GM18511 (cell line): ENCODE results near the gene GNG7.
"Not testable (repeated sequence)": the region's sequence is repeated elsewhere in the genome, so short reads cannot be mapped to it uniquely, and the experiment has no call there.

Source experiments
- ATAC-seq: cut with Tn5 transposase; IDR thresholded peaks from one replicate; pipeline ENCODE4 v1.9.1; 2021; ENCODE audit warnings: mild to moderate bottlenecking, moderate library complexity; ENCODE audit not compliant: unreplicated experiment

Gene GNG7

DNA sequence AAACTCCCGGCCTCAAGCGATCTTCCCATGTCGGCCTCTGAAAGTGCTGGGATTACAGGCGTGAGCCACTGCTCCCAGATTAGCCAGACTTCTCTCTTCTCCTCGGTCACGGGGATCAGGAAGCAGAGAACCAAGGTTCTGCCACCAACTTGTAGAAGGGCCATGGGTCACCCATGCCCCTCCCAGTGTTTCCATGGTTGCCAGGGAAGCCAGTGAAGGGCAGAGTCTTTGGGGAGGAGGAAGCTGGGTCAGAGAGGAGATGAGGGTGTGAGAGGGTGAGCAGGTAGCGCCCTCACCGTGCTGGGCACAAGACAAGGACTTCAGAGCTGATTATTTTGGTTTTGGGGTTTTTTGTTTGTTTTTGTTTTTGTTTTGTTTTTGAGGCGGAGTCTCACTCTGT, 77.1 kb downstream of the GNG7 start:
- no peak for ATAC-seq

DNA sequence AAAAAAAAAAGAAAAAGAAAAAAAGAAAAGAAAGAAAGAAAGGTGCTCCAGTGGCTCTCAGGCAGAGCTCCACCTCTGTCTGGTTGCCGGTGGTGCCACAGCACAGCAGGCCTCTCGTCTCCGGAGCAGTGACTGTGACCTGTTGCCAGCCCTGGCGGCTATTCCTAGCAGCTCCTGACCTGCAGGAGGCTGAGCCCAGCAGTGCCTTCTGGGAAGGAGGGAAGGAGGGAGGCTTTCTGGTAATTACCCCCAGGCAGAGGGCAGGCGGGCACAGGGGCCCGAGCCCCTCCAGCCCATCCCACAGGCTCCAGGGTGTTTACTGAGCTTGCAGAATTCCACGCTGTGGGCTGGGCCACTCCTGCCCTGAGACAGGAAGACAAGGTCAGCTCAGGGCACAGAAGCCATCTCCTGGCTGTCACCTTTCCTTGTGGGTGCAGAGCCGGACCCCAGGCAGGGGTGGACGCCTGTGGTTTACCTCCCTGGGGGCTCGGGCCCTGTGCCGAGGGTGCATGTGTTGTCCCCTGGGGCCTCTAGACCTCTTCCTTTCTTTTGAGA, 77.9 kb downstream of the GNG7 start:
- ATAC-seq: no peak

DNA sequence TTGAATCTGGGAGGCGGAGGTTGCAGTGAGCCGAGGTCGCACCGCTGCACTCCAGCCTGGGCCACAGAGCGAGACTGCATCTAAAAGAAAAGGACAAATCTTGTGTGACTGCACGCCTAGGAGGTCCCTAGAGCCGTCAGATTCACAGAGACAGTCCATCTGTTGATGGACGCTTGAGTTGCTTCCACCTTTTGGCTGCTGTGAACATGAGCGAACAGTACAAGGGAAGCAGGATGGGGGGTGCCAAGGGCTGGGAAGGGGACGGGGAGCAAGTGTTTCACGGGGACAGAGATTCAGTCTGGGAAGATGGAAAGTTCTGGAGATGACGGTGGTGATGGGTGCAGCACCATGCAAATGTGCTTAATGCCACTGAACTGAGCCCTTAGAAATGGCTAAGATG, 78.7 kb downstream of the GNG7 start:
- ATAC-seq: no peak

DNA sequence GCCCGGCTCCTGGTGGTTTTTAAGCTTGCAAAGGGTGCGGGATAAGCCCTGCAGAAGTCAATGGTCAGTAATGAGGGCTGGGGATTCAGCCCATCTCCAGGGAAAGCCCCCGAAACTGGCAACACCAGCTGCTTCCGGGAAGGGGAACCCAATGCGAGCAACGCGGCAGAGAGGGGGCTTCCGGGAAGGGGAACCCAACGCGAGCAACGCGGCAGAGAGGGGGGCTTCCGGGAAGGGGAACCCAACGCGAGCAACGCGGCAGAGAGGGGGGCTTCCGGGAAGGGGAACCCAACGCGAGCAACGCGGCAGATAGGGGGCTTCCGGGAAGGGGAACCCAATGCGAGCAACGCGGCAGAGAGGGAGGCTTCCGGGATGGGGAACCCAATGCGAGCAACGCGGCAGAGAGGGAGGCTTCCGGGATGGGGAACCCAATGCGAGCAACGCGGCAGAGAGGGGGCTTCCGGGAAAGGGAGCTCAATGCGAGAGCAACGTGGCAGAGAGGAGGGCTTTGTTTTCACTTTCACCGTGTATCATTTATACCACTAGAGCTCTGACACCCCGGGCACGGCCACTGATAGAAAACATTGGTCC, 80.0 kb downstream of the GNG7 start:
- ATAC-seq: not testable (repeated sequence)

DNA sequence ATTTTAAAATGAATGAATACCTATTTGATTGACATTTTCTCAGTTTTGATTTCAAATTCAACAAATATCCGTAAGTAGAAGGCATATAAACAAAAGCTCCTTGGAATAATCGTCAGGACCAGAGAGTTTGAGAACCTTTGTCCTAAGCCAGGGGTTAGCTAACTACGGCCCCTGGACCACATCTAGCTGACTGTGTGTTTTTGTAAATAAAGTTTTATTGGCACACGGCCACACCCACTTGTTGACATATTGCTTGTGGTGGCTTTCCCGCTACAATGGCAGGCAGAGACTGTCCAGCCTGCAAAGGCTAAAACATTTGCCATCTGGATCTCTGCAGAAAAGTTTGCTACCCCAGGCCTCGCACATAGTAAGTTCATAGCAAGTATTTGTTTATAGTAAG, 83.4 kb downstream of the GNG7 start:
- no peak for ATAC-seq

DNA sequence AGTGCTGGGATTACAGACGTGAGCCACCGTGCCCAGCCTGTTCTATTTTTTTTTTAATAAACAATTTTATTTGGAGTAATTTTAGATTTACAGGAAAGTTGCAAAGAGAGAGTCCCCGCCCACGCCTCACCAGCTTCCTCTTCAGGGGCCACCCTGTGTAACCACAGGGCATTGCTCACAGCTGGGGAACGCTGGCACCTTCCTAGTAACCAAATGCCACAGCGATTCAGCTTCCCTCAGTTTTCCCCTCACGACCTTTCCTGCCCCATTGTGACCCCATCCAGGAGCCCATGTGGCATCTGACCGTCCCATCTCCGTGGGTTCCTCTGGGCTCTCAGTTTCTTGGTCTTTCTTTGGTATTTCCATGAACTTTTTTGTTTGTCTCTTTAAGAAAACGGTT, 83.9 kb downstream of the GNG7 start:
- ATAC-seq: no peak

DNA sequence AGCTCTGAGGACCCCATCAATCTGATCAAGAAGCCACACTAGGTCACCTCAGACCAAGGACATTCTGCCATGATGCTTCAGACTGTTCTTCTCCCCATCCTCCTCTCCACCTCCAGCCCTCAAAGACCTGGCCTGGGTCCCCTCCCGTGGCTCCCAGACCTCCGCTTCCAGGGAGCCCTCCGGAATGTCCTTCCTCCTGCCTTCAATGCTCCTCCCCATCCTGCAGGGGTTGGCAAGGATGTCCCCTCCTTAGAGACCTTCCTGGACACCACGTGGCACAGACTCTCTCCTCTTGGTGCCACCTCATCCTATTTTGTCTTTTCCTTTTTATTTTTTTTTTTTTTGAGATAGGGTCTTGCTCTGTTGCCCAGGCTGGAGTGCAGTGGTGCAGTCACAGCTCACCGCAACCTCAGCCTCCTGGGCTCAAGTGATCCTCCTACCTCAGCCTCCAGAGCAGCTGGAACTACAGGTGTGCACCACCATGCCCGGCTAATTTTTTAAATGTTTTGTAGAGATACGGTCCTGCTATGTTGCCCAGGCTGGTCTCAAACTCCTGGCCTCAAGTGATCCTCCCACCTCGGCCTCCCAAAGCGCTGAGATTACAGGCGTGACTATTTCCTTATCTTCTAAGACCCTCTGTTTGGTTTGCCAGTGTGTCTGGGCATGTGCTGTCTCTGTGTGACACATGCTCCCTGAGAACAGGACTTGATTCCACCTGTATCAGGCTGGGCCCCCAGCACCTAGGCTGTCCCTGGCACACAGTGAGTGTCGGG, 84.9 kb downstream of the GNG7 start:
- no peak for ATAC-seq

DNA sequence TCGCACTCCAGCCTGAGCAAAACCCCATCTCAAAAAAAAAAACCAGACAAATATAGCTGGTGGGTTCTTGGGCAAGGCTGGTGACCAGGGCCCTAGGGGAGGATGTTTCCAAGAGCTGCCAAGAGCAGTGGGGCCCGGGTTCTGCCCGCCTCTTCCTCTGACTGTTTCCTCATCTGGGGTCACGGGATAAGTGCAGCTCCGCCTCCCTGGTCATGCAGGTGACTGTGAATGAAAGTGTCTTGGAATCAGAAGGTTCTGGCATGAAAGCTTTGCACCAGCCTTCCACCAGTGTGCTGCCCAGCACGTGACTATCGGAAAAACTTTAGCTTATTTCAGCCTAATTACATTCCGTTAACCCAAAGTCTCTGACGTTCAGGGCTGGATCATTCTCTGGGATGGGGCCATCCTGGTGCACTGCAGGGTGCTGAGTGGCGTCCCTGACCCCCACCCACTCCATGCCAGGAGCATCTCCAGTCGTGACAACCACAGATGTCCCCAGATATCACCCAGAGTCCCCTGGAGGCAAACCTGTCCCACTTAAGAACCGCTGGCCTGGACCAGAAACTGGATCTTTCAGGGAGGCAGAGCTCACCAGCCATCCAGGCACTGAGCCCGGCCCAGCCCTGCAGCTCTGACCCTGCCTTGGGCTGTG, 85.6 kb downstream of the GNG7 start:
- ATAC-seq: no peak

DNA sequence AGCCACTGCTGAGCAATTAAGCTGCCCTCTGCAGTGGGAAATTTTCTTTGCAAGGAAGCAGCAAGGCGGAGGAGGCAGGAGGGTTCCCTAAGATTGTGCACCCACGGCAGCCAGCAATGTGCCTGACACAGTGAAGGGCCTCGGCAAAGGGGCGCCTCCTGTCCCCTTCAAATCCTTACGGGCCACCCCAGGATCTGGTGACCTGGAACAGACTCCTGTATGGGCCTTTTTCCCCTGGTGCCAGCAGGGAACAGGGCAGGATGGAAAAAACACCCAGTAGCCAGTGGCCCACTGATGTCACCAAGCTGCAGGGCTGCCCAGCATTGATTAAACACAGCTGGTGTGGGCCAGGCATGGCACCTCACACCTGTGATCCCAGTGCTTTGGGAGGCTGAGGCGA, 86.7 kb downstream of the GNG7 start:
- no peak for ATAC-seq

DNA sequence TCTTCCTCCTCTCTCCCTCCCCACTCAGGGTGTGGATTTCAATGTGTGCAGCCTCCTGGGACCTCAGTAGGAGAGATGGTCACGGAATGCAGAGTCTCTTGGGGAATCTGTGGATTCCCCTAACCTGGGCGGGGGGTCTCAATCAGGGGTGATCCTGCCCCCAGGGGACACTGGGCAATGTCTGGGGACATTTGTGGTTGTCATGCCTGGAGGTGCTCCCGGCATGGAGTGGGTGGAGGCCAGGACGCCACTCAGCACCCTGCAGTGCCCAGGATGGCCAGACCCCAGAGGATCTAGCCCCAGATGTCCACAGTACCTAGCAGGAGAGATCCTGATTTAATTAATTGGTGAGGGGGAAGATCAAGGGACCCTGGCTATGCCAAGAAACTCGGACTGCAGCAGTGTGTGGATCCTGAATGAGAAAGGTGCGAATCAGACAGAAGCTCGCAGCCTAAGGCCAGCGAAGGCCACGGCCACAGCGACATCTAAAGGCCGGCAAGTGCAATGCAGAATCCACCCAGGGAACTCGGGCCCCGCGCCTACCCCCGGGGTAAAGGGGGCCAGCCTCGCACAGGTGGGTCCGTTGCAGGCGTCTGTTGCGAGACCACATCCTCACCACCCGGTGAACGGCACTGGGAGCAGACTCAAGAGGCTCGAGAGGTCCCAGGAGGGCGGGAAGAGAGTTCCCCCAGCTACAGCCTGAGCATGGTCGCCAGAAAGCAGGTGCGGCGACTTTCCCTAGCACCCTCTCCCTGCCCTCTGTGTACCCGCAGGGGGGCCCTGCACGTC, 88.8 kb downstream of the GNG7 start:
- no peak for ATAC-seq

DNA sequence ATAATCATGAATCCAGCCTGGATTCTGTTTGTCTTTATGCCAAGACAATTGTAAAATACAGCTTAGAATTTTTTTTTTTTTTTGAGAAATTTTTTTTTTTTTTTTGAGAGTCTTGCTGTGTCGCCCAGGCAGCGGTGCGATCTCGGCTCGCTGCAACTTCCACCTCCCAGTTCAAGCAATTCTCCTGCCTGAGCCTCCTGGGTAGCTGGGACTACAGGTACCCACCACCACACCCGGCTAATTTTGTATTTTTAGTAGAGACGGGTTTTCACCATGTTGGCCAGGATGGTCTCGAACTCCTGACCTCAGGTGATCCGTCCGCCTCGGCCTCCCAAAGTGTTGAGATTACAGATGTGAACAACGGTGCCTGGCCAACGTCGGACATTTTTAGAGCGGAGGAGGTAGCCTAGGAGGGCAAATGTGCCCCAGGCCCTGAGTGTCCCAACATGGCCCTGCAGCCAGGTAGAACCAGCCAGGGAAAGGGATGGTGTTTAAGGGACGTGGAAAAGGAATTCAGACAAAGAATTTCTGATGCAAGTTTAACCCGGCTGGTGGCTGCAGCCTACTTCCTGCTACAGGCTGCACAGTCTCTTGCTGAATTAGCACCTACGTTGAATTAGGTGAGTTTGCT, 89.8 kb downstream of the GNG7 start:
- ATAC-seq: no peak

DNA sequence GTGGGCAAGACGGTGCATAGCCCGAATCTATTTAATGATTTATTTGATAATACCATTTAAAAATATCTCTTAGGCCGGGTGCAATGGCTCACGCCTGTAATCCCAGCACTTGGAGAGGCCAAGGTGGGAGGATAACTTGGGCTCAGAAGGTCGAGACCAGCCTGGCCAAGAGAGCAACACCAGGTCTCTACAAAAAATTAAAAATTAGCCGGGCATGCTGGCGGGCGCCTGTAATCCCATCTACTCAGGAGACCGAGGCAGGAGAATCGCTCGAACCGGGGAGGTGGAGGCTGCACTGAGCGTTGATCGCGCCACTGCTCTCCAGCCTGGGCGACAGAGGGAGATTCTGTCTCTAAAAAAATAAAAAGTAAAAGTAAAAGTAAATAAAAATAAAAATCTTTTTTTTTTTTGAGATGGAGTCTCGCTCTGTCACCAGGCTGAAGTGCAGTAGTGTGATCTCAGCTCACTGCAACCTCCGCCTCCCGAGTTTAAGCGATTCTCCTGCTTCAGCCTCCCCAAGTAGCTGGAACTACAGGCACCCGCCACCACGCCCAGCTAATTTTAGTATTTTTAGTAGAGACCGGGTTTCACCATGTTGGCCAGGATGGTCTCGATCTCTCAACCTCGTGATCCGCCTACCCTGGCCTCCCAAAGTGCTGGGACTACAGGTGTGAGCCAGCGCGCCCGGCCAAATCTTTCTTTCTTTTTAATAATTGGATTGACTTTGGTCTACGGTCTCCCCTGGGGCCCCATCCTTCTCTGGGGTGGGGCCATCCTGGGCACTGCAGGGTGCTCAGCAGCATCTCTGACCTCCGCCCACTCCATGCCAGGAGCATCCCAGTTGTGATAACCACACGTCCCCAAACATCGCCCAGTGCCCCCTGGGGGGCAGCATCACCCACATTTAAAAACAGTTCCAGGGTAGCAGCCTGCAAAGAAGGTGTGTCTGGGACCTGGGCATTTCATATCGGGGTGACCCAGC, 90.7 kb downstream of the GNG7 start:
- no peak for ATAC-seq

DNA sequence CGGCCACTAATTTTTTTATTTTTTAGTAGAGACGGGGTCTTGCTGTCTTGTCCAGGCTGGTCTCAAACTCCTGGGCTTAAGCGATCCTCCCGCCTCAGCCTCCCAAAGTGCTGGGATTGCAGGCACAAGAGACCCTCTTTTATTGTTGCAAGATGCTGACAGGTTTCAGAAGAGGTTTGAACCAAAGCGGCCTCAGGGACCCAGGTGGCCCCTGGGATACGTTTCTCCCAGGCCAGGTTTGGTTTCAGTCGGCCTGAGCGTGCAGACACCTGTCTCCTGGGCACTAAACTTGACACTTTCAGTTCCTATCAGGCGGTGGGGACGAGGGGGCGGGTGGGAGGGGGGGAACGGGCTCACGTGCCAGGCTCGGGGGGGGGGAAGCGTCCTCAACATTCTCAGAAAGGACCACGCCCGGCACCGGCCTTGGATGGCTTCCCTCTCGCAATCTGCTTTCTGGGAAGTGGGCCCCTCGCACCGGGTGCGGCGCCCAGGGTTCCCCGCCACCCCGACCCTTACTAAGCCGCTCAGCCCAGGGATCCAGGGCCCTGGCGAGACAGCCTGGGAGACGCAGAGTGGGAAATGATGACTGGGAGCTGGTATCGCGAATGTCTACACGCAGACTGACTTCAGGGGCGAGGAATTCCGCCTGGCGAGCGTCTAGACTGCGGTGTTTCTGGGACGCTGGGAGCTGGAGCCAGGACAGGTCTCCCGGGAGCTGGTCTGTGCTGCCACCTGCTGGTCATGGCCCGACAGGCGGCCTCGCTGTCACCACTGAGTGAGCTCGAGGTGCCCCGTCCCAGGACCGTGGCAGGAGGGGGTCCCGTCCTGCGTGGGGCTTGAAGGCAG, 91.6 kb downstream of the GNG7 start:
- peak; percentile 43 for ATAC-seq

DNA sequence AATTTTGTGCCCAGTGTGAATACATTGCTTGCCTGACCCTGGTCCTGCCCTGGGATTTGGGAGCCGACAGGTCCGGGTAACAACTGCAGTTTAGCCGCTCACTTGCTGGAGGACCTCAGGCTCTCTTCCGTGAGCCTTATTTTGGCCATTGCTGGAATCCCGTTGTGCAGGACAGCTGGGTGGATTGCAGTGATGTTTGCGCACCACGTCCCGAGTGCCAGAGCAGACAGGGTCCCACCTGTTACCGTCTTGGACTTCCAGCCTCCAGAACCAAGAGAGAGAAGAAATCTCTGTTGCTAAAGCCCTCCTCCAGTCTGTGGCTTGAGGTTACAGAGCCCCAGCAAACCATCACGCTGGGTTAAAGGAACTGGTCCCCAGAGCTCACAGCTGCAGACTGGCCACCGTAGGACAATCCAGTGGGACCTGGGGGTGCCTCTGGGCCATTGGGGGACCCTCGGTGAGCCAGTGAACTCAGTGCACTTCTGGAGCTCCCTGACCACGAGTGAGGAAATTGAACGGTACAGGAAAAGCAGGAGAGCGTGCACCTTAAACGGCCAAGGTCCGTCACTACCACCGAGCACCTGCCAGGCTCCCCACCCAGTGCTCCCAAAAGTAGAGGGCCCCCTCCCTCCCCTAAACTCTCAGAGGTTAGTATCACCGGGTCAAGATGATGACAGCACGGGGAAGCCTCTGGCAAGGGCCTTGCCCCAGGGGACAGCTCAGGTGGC, 92.9 kb downstream of the GNG7 start:
- no peak for ATAC-seq

DNA sequence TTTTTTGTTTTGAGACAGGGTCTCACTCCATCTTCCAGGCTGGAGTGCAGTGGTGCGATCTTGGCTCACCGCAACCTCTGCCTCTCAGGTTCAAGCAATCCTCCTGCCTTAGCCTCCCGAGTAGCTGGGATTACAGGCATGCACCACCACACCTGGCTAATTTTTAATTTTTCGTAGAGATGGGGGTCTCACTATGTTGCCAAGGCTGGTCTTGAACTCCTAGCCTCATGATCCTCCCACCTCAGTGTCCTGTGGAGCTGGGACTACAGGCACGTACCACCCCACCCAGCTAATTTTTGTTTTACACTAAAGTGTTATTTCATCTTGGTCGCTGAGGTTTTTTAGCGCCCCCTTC, 93.5 kb downstream of the GNG7 start:
- ATAC-seq: not testable (repeated sequence)

DNA sequence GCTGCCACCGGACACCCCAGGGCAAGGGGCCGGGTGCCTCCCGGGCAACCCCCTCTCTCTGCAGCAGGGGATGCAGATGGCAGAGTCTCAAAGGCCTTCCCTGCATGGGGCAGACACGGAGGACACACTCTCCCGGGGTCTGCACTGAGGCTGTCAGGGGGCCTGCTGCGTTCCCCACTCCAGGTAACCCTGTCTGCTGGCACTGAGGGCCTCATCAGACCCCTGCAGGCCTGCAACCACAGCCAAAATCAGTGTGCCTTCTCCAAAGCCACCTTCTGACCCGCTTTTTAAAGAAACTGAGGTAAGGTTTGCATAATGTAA, 93.9 kb downstream of the GNG7 start:
- no peak for ATAC-seq

DNA sequence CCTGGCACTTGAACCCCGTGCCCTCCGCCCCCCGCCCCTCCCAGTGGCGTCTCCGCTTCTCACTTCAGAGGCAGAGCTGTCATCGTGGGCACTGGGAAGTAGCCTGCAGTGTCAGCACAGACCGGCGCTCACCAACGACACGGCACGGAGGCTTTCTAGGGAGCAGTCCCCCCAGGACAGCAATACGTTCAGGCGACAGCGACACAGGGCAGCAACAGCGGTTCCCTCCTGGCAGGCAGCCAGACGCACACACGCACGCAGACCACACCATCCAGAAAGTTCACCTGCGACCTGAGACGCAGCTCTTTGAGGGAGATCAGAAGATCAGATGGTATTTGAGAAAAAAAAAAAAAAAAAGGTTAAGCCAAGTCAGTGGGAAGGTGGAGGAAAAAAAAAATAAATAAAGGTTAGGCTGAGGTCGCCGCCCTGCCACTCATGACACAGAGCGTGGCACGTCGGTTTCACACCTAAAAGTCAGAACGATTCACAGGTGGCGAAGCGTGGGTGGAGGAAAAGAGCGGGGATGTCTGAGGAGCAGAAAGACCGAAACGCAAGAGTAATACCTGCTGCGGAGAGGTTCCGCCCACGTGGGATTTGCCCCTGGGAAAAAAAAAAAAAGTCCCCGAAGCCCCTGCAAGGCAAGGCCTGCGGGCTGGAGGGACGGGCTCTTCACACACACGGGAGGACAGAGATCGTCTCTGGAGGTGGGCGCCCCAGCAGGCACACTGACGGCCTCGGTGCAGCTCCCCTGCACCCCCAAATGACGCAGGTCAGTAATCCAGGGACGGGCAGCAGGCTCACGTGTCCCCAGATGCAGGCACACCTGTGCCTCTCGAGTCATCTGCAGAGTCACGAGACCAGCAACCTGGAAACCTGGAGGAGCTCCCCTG, 94.5 kb downstream of the GNG7 start:
- ATAC-seq: peak; percentile 49
